GM12864 (cell line): ENCODE measurements around the gene ALB.
"Not testable (repeated sequence)": the region's sequence is repeated elsewhere in the genome, so short reads cannot be mapped to it uniquely, and the experiment has no call there.

Experiments used
- DNase-seq: peaks from one replicate; pipeline ENCODE4 v3.0.0-alpha.2; 2011; ENCODE audit warnings: low read depth
- H3K4me3 ChIP-seq: 2 replicates; pipeline ENCODE4 v1.5.1; 2011; ENCODE audit warnings: mild to moderate bottlenecking, low read depth, low read length, control low read depth
- CTCF ChIP-seq: IDR thresholded peaks from 2 replicates; pipeline ENCODE4 v1.5.1; 2011; ENCODE audit warnings: low read depth, mild to moderate bottlenecking, moderate library complexity, low read length, control low read depth, inconsistent platforms; ENCODE audit errors: missing control alignments

The ALB gene

GRCh38 chr4:73404042-73404441, at the start of gene ALB:
Gene ALB (plus strand): TSS chr4:73404287. CDS start chr4:73404328, 41 bp downstream.
- no peak for DNase-seq
- no peak within 1 kb of the TSS for H3K4me3 ChIP-seq
- TF ChIP-seq CTCF = no peak

- H3K4me3 ChIP-seq, DNase-seq: not testable (repeated sequence)
These were observed 46.9 kb upstream of the ALB start for GRCh38 chr4:73357174-73357573.

GRCh38 chr4:73369506-73370199, 34.4 kb upstream of the ALB start:
- not testable (repeated sequence) for DNase-seq, H3K4me3 ChIP-seq

- no peak for DNase-seq
- TF ChIP-seq CTCF = no peak
- no peak overlapping the region for H3K4me3 ChIP-seq
These were observed 28.8 kb upstream of the ALB start for GRCh38 chr4:73375328-73375741.

- no peak for TF ChIP-seq CTCF
- DNase-seq = no peak
- no peak overlapping the region for H3K4me3 ChIP-seq
These were observed 27.8 kb upstream of the ALB start for GRCh38 chr4:73376251-73376650.

- DNase-seq = no peak
These were observed 27.1 kb upstream of the ALB start for GRCh38 chr4:73376976-73377375.

GRCh38 chr4:73378887-73379286, 25.2 kb upstream of the ALB start:
- TF ChIP-seq CTCF = no peak
- no peak for DNase-seq
- H3K4me3 ChIP-seq = no peak overlapping the region

More at GRCh38 chr4:73376976-73377375, 27.1 kb upstream of the ALB start:
- no peak overlapping the region for H3K4me3 ChIP-seq
- TF ChIP-seq CTCF = no peak

- DNase-seq = no peak
- no peak for TF ChIP-seq CTCF
These were observed 24.1 kb upstream of the ALB start for GRCh38 chr4:73379946-73380345.

More at GRCh38 chr4:73379946-73380345, 24.1 kb upstream of the ALB start:
- H3K4me3 ChIP-seq = no peak overlapping the region
